GM12892 (cell line): ENCODE results near the gene HAPLN3.

Source experiments
- POLR2A ChIP-seq: IDR thresholded peaks from 2 replicates; pipeline ENCODE4 v1.6.1; 2011; ENCODE audit warnings: low read depth, low read length, control low read depth
- POLR2AphosphoS5 ChIP-seq: IDR thresholded peaks from 2 replicates; pipeline ENCODE4 v1.6.1; 2011; ENCODE audit warnings: low read depth, low read length, control low read depth

- TF ChIP-seq POLR2AphosphoS5, result no peak
- no peak for TF ChIP-seq POLR2A
Observed at GRCh38 chr15:88908697-88909621, 13.6 kb upstream of the HAPLN3 start.
